ENCODE data around the gene EDIL3.

Gene EDIL3, protein sequence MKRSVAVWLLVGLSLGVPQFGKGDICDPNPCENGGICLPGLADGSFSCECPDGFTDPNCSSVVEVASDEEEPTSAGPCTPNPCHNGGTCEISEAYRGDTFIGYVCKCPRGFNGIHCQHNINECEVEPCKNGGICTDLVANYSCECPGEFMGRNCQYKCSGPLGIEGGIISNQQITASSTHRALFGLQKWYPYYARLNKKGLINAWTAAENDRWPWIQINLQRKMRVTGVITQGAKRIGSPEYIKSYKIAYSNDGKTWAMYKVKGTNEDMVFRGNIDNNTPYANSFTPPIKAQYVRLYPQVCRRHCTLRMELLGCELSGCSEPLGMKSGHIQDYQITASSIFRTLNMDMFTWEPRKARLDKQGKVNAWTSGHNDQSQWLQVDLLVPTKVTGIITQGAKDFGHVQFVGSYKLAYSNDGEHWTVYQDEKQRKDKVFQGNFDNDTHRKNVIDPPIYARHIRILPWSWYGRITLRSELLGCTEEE

GRCh38 chr5:84384604-84385575 is at the start of gene EDIL3:
Gene EDIL3, minus strand, starts transcription at chr5:84384880. Its CDS starts 506 bp downstream, at chr5:84384374.
- peak within 1 kb of the TSS; percentile 81 to 96 for H3K4me3 ChIP-seq (ENCODE audit: low read length in 2 of 2)
- peaks cover 0 to 6% of the 10 kb centered on the region in 2 donors for H3K27me3 ChIP-seq (ENCODE audit: control insufficient read depth in 2 of 2, insufficient read depth in 2 of 2, low read length in 2 of 2)
- H3K9me3 ChIP-seq (ENCODE audit: control insufficient read depth in 2 of 2, low read length in 2 of 2) = no peaks in the 10 kb centered on the region
- H3K27ac ChIP-seq (ENCODE audit: low read depth in 2 of 2, low read length in 2 of 2) = peak within 1 kb of the TSS; percentile 71 to 95
- peaks cover 3 to 21% of the 10 kb centered on the region in 2 donors for H3K4me1 ChIP-seq (ENCODE audit: control insufficient read depth in 2 of 2, insufficient read depth in 2 of 2, low read length in 2 of 2)
- H3K9ac ChIP-seq (ENCODE audit: low read depth in 1 of 2, low read length in 2 of 2) = peak within 1 kb of the TSS; percentile 74 to 86
- H3K36me3 ChIP-seq (ENCODE audit: control insufficient read depth in 2 of 2, insufficient read depth in 2 of 2, low read length in 2 of 2) = no peaks in the 10 kb centered on the region

DNA sequence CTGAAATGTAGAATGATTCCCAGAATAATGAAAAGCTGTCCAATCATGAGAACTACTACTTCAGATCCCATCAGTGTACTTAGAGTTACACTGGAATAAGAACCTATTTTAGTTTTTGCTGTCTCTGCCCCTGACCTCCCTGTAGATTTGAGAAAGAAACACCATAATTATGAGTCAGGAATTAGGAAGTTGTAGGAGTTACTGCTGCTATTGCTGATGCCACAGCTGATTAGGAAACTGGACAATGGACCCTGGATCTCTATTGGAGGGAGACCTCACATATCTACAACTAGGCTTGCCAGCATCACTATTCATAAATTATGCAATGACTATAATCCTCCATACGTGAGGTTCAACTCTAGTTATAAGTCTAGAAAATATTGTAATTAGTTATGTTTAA is 48.8 kb upstream of the EDIL3 start:
- Histone ChIP-seq H3K27me3 (ENCODE audit: control insufficient read depth in 2 of 2, insufficient read depth in 2 of 2, low read length in 2 of 2) (no peaks in the 10 kb centered on the region), H3K36me3 (ENCODE audit: control insufficient read depth in 2 of 2, insufficient read depth in 2 of 2, low read length in 2 of 2) (no peaks in the 10 kb centered on the region), H3K4me1 (ENCODE audit: control insufficient read depth in 2 of 2, insufficient read depth in 2 of 2, low read length in 2 of 2) (peaks cover 0 to 3% of the 10 kb centered on the region in 2 donors), H3K9ac (ENCODE audit: low read depth in 1 of 2, low read length in 2 of 2) (no peak overlapping the region), H3K9me3 (ENCODE audit: control insufficient read depth in 2 of 2, low read length in 2 of 2) (no peaks in the 10 kb centered on the region), H3K4me3 (ENCODE audit: low read length in 2 of 2) (no peak overlapping the region), H3K27ac (ENCODE audit: low read depth in 2 of 2, low read length in 2 of 2) (no peak overlapping the region)

DNA sequence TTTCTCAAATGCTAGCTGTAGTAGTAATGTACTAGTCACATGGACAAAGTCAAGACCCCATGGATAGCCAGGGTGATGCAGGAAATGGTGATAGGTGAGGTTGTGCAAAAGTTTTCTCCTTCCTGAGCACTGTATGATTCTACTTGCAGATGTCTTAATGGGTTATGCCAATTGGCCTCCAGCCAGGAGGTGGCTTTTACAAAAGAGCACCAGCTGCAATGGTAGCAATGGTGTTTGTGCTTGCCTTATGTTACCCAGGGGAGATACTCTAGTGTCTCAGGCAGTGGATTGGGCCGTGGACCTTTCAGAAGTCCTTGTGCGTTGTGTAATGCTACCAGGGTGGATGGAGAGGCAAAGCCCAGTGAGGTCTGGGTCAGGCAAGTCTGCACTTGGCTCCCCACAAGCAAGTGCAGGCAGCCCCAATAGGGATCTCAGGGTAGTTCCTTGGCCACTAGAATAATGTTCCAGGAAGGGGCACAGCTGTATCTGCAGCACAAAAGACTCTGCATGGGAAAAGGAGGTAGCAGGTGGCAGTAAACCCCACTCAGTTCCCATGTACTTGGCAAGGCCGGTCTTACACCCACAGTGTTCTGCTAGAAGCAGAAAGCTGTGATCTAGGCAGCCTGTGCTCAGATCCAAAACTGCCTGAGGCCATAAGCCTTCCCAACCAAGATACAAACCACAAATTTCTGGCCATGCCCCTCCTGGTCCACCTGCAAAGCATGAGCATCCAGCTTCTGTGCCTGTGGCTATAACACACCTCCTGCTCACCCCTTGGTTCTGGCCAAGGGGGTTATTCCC is 46.4 kb upstream of the EDIL3 start:
- no peaks in the 10 kb centered on the region for H3K36me3 ChIP-seq (ENCODE audit: control insufficient read depth in 2 of 2, insufficient read depth in 2 of 2, low read length in 2 of 2)
- H3K27ac ChIP-seq (ENCODE audit: low read depth in 2 of 2, low read length in 2 of 2) = no peak overlapping the region
- no peaks in the 10 kb centered on the region for H3K4me1 ChIP-seq (ENCODE audit: control insufficient read depth in 2 of 2, insufficient read depth in 2 of 2, low read length in 2 of 2)
- H3K9ac ChIP-seq (ENCODE audit: low read depth in 1 of 2, low read length in 2 of 2) = no peak overlapping the region
- H3K4me3 ChIP-seq (ENCODE audit: low read length in 2 of 2) = no peak overlapping the region
- H3K9me3 ChIP-seq (ENCODE audit: control insufficient read depth in 2 of 2, low read length in 2 of 2) = no peaks in the 10 kb centered on the region
- no peaks in the 10 kb centered on the region for H3K27me3 ChIP-seq (ENCODE audit: control insufficient read depth in 2 of 2, insufficient read depth in 2 of 2, low read length in 2 of 2)

DNA sequence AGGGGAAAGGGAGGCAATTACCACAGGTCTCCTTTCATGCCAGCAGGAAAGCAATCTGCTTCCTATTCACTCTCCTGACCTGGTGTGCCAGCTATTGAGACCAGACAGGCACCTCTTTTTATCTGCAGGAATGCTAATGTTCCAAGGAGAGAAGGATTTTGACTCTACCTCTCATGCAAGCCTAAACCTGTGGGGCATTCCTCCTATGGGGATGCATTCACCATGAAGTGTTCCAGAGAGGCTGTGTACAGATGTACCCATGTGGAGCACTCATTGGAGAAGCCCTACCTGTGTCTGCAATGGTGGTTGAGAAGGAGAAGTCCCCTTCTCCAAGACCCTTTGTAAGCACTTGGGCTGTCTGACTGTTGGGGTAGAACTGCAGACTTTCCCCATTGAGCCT is 45.4 kb upstream of the EDIL3 start:
- H3K27ac ChIP-seq (ENCODE audit: low read depth in 2 of 2, low read length in 2 of 2) = no peak overlapping the region
- H3K4me3 ChIP-seq (ENCODE audit: low read length in 2 of 2) = no peak overlapping the region
- no peaks in the 10 kb centered on the region for H3K27me3 ChIP-seq (ENCODE audit: control insufficient read depth in 2 of 2, insufficient read depth in 2 of 2, low read length in 2 of 2)
- H3K36me3 ChIP-seq (ENCODE audit: control insufficient read depth in 2 of 2, insufficient read depth in 2 of 2, low read length in 2 of 2) = no peaks in the 10 kb centered on the region
- H3K9me3 ChIP-seq (ENCODE audit: control insufficient read depth in 2 of 2, low read length in 2 of 2) = no peaks in the 10 kb centered on the region
- H3K4me1 ChIP-seq (ENCODE audit: control insufficient read depth in 2 of 2, insufficient read depth in 2 of 2, low read length in 2 of 2) = no peaks in the 10 kb centered on the region
- H3K9ac ChIP-seq (ENCODE audit: low read depth in 1 of 2, low read length in 2 of 2) = no peak overlapping the region

DNA sequence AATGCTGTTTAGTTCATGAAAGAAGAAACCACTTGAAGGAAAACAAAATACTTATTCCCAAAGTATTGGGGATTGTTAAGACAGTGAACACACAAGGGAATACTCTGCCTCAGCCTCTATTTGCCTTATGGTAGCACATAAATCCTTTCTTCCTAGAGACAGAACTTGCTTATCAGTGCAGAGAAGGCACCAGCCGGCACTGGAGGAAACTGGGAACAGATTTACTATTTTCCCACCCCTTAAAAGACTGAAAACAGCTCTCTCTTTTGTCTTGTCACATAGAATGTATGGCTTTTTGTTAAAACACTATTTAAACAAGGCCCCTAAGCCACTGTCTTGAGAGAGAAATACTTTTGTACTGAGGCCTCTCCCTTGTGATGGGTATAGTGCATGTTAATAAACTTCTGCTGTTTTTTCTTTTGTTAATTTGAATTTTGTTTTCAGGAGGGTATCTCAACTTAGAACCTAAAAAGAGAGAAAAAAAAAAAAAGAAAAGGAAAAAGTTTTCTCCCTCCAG is 40.7 kb upstream of the EDIL3 start:
- H3K9me3 ChIP-seq (ENCODE audit: control insufficient read depth in 2 of 2, low read length in 2 of 2) = no peaks in the 10 kb centered on the region

DNA sequence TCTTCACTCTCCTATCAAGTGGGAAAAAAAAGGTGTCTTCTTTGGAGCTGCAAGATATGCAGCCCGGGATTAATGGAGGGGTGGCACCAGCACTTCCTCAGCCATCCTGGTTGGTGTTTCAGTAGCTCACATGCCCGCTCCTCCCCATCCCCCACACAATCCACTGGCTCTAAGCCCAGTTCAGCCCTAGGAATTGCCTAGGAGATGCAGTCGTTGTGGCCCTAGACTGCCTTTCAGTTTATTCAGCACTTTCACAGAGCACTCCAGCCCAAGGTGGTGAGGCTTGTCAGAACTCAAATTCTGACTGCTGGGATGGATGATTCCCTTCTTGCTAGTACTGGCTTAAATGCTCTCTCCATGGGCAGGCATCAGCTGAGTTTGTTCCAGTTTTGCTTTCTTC is 35.1 kb upstream of the EDIL3 start:
- H3K4me1 ChIP-seq (ENCODE audit: control insufficient read depth in 2 of 2, insufficient read depth in 2 of 2, low read length in 2 of 2) = no peaks in the 10 kb centered on the region
- no peak overlapping the region for H3K4me3 ChIP-seq (ENCODE audit: low read length in 2 of 2)
- no peaks in the 10 kb centered on the region for H3K9me3 ChIP-seq (ENCODE audit: control insufficient read depth in 2 of 2, low read length in 2 of 2)
- H3K27ac ChIP-seq (ENCODE audit: low read depth in 2 of 2, low read length in 2 of 2) = no peak overlapping the region
- no peak overlapping the region for H3K9ac ChIP-seq (ENCODE audit: low read depth in 1 of 2, low read length in 2 of 2)
- no peaks in the 10 kb centered on the region for H3K36me3 ChIP-seq (ENCODE audit: control insufficient read depth in 2 of 2, insufficient read depth in 2 of 2, low read length in 2 of 2)
- H3K27me3 ChIP-seq (ENCODE audit: control insufficient read depth in 2 of 2, insufficient read depth in 2 of 2, low read length in 2 of 2) = no peaks in the 10 kb centered on the region

More for the DNA sequence above, 40.7 kb upstream of the EDIL3 start:
- Histone ChIP-seq H3K27me3 (ENCODE audit: control insufficient read depth in 2 of 2, insufficient read depth in 2 of 2, low read length in 2 of 2) (no peaks in the 10 kb centered on the region), H3K9ac (ENCODE audit: low read depth in 1 of 2, low read length in 2 of 2) (no peak overlapping the region), H3K4me3 (ENCODE audit: low read length in 2 of 2) (no peak overlapping the region), H3K27ac (ENCODE audit: low read depth in 2 of 2, low read length in 2 of 2) (no peak overlapping the region), H3K36me3 (ENCODE audit: control insufficient read depth in 2 of 2, insufficient read depth in 2 of 2, low read length in 2 of 2) (no peaks in the 10 kb centered on the region), H3K4me1 (ENCODE audit: control insufficient read depth in 2 of 2, insufficient read depth in 2 of 2, low read length in 2 of 2) (no peaks in the 10 kb centered on the region)

- H3K4me1 ChIP-seq (ENCODE audit: control insufficient read depth in 2 of 2, insufficient read depth in 2 of 2, low read length in 2 of 2) = no peaks in the 10 kb centered on the region
- H3K9ac ChIP-seq (ENCODE audit: low read depth in 1 of 2, low read length in 2 of 2) = no peak overlapping the region
- H3K4me3 ChIP-seq (ENCODE audit: low read length in 2 of 2) = no peak overlapping the region
- no peaks in the 10 kb centered on the region for H3K27me3 ChIP-seq (ENCODE audit: control insufficient read depth in 2 of 2, insufficient read depth in 2 of 2, low read length in 2 of 2)
- H3K27ac ChIP-seq (ENCODE audit: low read depth in 2 of 2, low read length in 2 of 2) = no peak overlapping the region
- no peaks in the 10 kb centered on the region for H3K9me3 ChIP-seq (ENCODE audit: control insufficient read depth in 2 of 2, low read length in 2 of 2)
- H3K36me3 ChIP-seq (ENCODE audit: control insufficient read depth in 2 of 2, insufficient read depth in 2 of 2, low read length in 2 of 2) = no peaks in the 10 kb centered on the region
These were observed 27.3 kb upstream of the EDIL3 start for GRCh38 chr5:84411832-84412605.

- Histone ChIP-seq H3K4me3 (ENCODE audit: low read length in 2 of 2) (no peak overlapping the region), H3K27ac (ENCODE audit: low read depth in 2 of 2, low read length in 2 of 2) (no peak overlapping the region), H3K36me3 (ENCODE audit: control insufficient read depth in 2 of 2, insufficient read depth in 2 of 2, low read length in 2 of 2) (no peaks in the 10 kb centered on the region), H3K9ac (ENCODE audit: low read depth in 1 of 2, low read length in 2 of 2) (no peak overlapping the region), H3K4me1 (ENCODE audit: control insufficient read depth in 2 of 2, insufficient read depth in 2 of 2, low read length in 2 of 2) (no peaks in the 10 kb centered on the region), H3K9me3 (ENCODE audit: control insufficient read depth in 2 of 2, low read length in 2 of 2) (no peaks in the 10 kb centered on the region), H3K27me3 (ENCODE audit: control insufficient read depth in 2 of 2, insufficient read depth in 2 of 2, low read length in 2 of 2) (no peaks in the 10 kb centered on the region)
These were observed 21.4 kb upstream of the EDIL3 start for GRCh38 chr5:84406111-84406510.

- Histone ChIP-seq H3K27me3 (ENCODE audit: control insufficient read depth in 2 of 2, insufficient read depth in 2 of 2, low read length in 2 of 2) (no peaks in the 10 kb centered on the region), H3K9me3 (ENCODE audit: control insufficient read depth in 2 of 2, low read length in 2 of 2) (no peaks in the 10 kb centered on the region), H3K27ac (ENCODE audit: low read depth in 2 of 2, low read length in 2 of 2) (no peak overlapping the region), H3K36me3 (ENCODE audit: control insufficient read depth in 2 of 2, insufficient read depth in 2 of 2, low read length in 2 of 2) (no peaks in the 10 kb centered on the region), H3K4me1 (ENCODE audit: control insufficient read depth in 2 of 2, insufficient read depth in 2 of 2, low read length in 2 of 2) (no peaks in the 10 kb centered on the region), H3K9ac (ENCODE audit: low read depth in 1 of 2, low read length in 2 of 2) (no peak overlapping the region), H3K4me3 (ENCODE audit: low read length in 2 of 2) (no peak overlapping the region)
These were observed 19.1 kb upstream of the EDIL3 start for GRCh38 chr5:84403773-84404172.

Measured in mucosa of rectum (tissue), 2 donors.